GM18498 (cell line): ENCODE measurements around the gene CNTN4.
"Not testable (repeated sequence)": the region's sequence is repeated elsewhere in the genome, so short reads cannot be mapped to it uniquely, and the experiment has no call there.

Source experiments
- ATAC-seq: cut with Tn5 transposase; IDR thresholded peaks from one replicate; pipeline ENCODE4 v1.9.1; 2021; ENCODE audit warnings: mild to moderate bottlenecking, moderate library complexity; ENCODE audit not compliant: unreplicated experiment

The CNTN4 gene

DNA sequence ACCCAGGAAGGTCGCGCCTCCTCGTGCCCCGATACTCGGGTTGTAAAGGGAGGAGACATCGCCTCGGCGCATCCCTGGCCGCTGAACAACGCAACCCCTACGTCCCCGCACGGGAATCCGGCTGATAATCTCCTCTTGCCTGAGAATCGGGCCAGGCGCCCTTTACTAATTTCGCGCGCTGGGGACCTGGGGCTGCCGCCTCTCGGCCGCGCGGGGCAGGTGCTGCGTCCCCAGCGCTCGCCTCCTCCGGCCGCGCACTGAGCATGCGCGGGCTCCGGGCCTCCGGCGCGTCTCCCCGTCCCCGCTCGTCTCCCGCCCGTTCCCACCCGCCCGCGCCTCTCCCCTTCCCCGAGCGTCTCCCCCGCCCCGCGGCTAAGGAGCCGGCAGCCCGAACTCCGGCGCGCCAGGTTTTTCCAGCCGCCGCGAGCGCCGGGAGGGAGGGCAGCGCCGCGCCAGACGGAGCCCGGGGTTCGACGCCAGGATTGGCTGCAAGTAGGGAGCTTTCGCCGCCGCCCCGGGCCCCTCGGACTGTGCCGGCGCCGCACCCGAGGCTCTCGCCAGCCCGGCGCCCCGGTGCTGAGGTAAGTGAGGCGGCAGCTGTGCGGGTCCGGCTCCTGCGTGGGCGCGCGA lies at the start of gene CNTN4:
Gene CNTN4, plus strand, starts transcription at position 469 of the 630 bp plus-strand sequence.
- ATAC-seq, result no peak

DNA sequence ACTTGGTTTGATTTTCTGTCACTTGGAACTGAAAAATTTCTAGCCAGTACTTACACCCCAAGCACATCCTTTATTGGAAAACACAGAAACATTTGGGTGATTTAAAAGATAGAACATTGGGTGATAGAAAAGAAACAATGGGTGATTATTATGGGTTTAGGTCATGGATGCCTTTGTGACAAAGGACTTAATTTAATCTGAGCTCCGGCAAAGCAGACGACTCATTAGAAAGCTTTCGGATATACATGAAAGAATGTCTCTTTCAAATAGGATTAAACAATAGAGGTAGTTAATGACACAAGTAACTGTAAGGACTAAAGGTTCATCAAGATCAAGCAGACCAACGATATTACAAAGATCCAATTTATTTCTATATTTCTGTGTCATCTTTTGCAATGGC lies 37.3 kb upstream of the CNTN4 start:
- ATAC-seq, result no peak

GRCh38 chr3:2071531-2071930 lies 27.1 kb upstream of the CNTN4 start:
- no peak for ATAC-seq

GRCh38 chr3:2078821-2079220 lies 19.8 kb upstream of the CNTN4 start:
- ATAC-seq, result no peak

DNA sequence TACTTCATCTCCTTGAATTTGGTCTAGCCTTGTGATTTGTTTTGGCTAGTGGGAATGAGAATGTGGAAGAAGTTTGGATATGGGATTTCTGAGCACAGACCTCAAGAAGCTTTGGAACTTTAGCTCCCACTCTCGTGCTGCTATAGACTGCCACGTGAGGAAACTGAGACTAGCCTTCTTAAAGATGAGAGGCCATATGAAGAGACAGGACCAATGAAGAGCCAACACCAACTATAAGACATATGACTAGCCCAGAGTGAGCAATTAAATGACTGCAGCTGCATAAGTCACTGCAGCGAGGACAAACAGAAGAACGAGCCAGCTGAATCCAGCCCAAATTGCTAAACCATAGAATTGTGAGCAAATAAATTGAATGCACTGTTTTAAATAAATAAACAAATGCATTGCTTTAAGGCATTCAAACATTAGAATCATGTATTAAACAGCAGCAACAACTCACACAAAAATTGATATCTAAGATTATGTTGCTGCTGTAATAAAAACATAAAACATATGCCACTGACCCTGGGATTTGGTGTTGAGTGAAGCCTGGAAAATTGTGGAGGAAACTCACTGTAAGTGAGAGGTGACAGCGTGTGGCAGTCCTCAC lies 15.7 kb upstream of the CNTN4 start:
- ATAC-seq, result no peak

- ATAC-seq, result not testable (repeated sequence)
These were observed 15.1 kb upstream of the CNTN4 start for GRCh38 chr3:2083558-2083957.

DNA sequence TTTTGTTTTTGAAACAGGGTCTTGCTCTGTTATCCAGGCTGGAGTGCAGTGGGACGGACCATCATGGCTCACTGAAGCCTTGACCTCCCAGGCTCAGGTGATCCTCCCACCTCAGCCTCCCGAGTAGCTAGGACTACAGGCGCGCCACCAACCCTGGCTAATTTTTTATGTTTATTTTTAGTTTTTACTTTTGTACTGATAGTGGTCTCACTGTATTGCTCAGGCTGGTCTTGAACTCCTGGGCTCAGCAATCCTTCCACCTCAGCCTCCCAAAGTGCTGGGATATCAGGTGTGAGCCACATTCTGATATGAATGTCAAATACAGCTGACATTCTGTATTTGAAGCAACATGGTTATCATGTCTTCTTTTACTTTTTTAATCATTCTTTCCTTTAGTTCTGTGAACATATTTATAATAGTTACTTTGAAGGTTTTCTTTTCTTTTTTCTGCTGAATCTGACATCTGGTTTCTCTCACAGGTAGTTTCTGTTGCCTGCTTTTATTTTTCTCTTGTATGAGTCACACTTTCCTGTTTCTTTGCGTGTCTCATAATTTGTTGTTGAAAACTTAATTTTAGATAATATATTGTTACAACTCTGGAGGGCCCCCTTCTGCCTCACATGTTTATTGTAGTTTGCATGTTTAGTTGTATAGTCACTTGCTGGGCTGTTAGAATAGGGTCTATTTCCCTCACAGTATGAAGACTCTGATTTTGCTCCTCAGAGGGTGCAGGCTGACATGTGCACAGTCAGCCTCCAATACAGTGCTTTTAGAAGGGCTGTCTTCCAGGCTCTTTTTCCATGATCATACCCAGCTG lies 8.4 kb upstream of the CNTN4 start:
- ATAC-seq, result no peak

GRCh38 chr3:2092758-2093157 lies 5.9 kb upstream of the CNTN4 start:
- ATAC-seq, result no peak

- ATAC-seq, result no peak
These were observed 3.7 kb upstream of the CNTN4 start for GRCh38 chr3:2094941-2095340.

GRCh38 chr3:2096216-2096615 lies 2.5 kb upstream of the CNTN4 start:
- no peak for ATAC-seq

DNA sequence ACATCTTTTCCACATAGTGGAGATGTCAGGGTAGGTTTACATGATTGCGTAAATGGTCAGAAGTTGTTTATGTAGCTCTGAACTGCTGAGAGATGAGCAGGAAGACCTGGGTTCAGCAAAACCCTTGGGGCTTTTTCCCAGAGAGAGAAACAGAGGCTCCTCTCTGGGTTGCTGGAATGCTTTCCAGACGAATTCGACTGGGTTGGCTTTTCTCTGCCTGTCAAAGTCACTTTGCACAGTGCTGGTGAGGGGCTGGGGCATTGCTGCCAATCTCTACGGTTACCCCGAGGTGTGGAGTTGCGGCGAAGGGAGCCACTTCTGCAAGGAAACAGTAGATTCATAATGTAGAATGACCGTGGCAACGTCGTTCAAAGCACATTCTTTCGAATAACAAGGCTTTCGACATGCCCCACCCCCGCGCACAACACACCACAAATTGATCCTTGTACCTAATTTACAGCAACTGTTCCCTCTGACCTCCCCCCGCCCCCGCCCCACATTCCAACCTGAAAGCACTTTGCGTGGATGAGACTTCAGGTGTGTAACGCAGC lies 950 bp upstream of the CNTN4 start:
- ATAC-seq, result no peak

DNA sequence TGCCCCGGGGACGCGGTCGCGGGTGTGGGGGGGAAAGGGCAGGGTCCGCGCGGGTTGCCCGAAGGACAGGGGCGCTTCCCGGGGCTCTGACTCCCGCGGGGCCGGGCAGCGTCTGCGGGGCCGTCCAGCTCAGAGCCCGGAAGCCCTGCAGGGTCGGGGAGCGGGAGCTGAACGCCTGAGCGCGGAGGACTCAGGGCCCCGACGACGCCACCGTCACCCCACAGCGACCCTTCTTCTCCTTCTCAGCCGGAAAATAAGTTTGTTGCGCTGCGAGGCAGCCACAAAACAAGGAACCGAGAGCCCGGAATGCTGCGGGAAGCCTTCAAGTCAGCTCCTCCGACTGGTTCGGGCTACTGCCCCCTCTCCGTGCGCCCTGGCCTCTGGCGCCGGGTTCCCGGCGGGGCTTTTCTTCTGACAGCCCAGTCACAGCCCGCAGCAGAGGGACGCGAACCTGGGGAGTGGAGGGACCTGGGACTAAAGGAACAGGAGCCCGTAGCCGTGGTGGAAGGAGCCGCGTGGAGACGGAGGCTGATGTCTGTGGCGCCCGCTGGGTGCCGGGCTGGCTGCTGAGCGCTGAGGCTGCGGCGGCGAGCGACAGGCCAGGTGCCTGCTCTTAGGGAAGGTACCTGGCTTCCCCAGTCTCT lies 484 bp downstream of the CNTN4 start:
- ATAC-seq, result no peak

- ATAC-seq, result no peak
These were observed 1.1 kb downstream of the CNTN4 start for GRCh38 chr3:2099779-2100191.

GRCh38 chr3:2106438-2106837 lies 7.8 kb downstream of the CNTN4 start:
- ATAC-seq, result no peak

DNA sequence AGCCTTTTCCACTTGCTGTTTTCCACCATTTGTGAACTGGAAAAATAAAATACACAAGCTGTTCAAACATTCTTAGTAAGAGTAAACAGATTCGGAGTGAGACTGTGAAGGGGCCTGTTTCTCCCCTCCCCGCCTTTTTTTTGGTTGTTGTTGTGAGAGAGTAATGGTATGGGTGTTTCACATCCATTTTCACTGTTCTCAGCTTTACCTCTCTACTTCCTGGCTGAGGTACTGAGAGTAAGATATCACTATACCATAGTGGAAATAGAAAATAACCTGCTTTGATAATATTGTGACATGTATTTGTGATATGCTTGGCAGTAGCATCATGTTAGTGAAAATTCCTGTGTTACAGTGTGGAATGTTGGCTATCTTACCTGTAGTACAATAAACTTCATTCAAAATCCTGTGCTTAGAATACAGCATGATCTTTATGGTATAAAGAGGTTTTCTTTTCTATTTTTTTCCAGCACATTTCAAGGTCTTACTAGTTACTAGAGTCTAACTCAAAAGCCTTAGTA lies 12.0 kb downstream of the CNTN4 start:
- no peak for ATAC-seq

DNA sequence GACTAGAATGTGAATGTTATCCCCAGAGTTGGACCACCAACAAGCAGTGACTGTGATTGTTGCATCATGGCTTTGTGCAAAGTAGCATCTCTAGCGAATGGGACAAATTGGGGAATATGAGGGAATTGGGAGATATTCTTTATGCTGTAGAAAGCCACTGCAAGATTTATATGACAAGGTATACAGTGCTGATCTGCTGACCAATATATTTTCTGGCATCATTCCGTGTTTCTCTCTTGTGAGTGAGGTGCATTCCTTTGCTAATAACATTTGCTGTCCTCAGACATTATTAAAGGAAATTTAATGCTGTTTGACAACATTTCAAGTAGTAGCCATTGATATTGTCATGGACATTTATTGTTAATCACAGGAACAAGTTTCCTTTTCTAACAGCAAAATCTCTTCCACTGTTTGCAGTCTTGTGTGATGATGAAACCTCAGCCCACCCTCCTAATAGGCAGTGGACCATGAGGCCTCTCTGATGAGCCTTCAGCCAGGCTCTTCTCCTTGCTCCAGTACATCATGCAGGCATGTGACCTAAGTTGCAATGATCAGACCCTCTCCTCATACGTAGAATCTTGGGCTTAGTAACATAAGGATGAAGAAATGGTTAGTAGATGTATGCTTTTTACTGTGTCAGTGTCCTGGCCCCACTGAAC lies 16.1 kb downstream of the CNTN4 start:
- ATAC-seq, result no peak

- ATAC-seq, result no peak
These were observed 32.1 kb downstream of the CNTN4 start for GRCh38 chr3:2130726-2131125.

GRCh38 chr3:2133146-2133545 lies 34.5 kb downstream of the CNTN4 start:
- no peak for ATAC-seq

DNA sequence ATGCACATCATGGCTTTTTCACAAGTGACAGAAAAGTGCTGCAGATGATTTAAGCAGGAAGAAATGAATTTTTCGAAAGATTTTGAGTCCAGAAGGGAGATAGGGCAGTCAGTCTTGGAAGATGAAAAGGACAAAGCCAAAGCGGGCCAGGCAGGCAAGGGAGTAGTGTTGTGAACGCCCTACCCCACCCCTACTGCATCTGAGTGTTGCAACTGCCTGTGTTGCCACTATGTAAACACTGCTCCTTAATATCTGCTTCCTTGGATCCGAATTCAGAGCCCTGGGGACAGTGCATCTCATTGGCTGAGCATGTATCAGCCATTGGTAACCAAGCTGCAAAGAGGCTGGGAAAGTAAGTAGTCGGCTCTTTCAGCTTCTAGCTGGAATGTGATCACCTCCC lies 39.0 kb downstream of the CNTN4 start:
- no peak for ATAC-seq

GRCh38 chr3:2141482-2141881 lies 42.8 kb downstream of the CNTN4 start:
- ATAC-seq, result no peak
